ENCODE data around the gene SLC35F3.

DNA sequence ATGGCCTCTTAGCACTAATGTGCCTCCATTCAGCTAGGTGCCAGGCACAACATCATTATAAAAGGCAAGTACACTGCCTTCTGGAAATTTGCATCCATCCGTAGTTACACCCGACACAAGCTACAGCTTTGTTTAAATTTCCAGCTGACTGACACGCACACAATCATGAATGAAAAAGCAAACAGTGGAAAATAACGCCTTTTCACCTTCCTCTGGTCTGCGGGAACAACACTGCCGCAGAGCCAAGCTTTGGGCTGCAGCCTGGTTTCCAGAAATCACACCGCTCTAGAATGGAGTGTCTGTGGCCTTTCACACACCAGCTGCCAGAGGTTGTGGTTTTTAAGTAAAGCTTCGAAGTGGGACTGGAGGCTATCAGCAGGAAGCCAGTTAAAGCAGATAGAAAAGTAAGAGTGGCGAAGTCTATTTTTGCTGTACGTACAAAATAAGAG is 326.0 kb downstream of the SLC35F3 start:
- TF ChIP-seq, protein P1, sequence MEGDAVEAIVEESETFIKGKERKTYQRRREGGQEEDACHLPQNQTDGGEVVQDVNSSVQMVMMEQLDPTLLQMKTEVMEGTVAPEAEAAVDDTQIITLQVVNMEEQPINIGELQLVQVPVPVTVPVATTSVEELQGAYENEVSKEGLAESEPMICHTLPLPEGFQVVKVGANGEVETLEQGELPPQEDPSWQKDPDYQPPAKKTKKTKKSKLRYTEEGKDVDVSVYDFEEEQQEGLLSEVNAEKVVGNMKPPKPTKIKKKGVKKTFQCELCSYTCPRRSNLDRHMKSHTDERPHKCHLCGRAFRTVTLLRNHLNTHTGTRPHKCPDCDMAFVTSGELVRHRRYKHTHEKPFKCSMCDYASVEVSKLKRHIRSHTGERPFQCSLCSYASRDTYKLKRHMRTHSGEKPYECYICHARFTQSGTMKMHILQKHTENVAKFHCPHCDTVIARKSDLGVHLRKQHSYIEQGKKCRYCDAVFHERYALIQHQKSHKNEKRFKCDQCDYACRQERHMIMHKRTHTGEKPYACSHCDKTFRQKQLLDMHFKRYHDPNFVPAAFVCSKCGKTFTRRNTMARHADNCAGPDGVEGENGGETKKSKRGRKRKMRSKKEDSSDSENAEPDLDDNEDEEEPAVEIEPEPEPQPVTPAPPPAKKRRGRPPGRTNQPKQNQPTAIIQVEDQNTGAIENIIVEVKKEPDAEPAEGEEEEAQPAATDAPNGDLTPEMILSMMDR (IDR thresholded peaks at IDR 0.05): no peak
- TF ChIP-seq POLR2A (IDR thresholded peaks at IDR 0.05): no peak
- TF ChIP-seq EP300 (IDR thresholded peaks at IDR 0.05): no peak

Measured in ovary (tissue), 3 donors.